Measurements from ENCODE around the gene KMT2B. TPM values are rescaled to one million over a fixed set of nuclear protein-coding genes. Genes with fewer than 3 reads are reported as not detected.

Gene KMT2B
- total and polyA plus RNA-seq, 9 of the 15 experiments (the other 6 are each of a cell fraction or from before 2014, with no cell fraction given), result 0.63 to 43.9 (median 8.1) TPM

GRCh38 chr19:35717665-35718344 lies at the start of gene KMT2B (continued):
- TF ChIP-seq CEBPZ (IDR thresholded peaks at IDR 0.05; ENCODE audit: borderline replicate concordance, low read depth, low read length), result no peak
- no peak for TF ChIP-seq CSDE1 (IDR thresholded peaks at IDR 0.05)
- TF ChIP-seq, protein P1, sequence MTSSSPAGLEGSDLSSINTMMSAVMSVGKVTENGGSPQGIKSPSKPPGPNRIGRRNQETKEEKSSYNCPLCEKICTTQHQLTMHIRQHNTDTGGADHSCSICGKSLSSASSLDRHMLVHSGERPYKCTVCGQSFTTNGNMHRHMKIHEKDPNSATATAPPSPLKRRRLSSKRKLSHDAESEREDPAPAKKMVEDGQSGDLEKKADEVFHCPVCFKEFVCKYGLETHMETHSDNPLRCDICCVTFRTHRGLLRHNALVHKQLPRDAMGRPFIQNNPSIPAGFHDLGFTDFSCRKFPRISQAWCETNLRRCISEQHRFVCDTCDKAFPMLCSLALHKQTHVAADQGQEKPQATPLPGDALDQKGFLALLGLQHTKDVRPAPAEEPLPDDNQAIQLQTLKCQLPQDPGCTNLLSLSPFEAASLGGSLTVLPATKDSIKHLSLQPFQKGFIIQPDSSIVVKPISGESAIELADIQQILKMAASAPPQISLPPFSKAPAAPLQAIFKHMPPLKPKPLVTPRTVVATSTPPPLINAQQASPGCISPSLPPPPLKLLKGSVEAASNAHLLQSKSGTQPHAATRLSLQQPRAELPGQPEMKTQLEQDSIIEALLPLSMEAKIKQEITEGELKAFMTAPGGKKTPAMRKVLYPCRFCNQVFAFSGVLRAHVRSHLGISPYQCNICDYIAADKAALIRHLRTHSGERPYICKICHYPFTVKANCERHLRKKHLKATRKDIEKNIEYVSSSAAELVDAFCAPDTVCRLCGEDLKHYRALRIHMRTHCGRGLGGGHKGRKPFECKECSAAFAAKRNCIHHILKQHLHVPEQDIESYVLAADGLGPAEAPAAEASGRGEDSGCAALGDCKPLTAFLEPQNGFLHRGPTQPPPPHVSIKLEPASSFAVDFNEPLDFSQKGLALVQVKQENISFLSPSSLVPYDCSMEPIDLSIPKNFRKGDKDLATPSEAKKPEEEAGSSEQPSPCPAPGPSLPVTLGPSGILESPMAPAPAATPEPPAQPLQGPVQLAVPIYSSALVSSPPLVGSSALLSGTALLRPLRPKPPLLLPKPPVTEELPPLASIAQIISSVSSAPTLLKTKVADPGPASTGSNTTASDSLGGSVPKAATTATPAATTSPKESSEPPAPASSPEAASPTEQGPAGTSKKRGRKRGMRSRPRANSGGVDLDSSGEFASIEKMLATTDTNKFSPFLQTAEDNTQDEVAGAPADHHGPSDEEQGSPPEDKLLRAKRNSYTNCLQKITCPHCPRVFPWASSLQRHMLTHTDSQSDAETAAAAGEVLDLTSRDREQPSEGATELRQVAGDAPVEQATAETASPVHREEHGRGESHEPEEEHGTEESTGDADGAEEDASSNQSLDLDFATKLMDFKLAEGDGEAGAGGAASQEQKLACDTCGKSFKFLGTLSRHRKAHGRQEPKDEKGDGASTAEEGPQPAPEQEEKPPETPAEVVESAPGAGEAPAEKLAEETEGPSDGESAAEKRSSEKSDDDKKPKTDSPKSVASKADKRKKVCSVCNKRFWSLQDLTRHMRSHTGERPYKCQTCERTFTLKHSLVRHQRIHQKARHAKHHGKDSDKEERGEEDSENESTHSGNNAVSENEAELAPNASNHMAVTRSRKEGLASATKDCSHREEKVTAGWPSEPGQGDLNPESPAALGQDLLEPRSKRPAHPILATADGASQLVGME (CRISPR knock-in tag; IDR thresholded peaks at IDR 0.05), result no peak
- no peak for TF ChIP-seq PML (IDR thresholded peaks at IDR 0.05; ENCODE audit: low read length)
- TF ChIP-seq ZEB2 (IDR thresholded peaks at IDR 0.05), result no peak
- no peak for TF ChIP-seq USF1 (CRISPR knock-in tag; IDR thresholded peaks at IDR 0.05)
- peak; percentile 74 for TF ChIP-seq HCFC1 (IDR thresholded peaks at IDR 0.05; ENCODE audit: low read depth, low read length)
- TF ChIP-seq PCBP1 (IDR thresholded peaks at IDR 0.05; ENCODE audit: low read depth, low read length, poor library complexity, severe bottlenecking), result peak; percentile 20
- TF ChIP-seq NCOA6 (IDR thresholded peaks at IDR 0.05), result no peak
- TF ChIP-seq, protein P2, sequence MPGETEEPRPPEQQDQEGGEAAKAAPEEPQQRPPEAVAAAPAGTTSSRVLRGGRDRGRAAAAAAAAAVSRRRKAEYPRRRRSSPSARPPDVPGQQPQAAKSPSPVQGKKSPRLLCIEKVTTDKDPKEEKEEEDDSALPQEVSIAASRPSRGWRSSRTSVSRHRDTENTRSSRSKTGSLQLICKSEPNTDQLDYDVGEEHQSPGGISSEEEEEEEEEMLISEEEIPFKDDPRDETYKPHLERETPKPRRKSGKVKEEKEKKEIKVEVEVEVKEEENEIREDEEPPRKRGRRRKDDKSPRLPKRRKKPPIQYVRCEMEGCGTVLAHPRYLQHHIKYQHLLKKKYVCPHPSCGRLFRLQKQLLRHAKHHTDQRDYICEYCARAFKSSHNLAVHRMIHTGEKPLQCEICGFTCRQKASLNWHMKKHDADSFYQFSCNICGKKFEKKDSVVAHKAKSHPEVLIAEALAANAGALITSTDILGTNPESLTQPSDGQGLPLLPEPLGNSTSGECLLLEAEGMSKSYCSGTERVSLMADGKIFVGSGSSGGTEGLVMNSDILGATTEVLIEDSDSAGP (CRISPR knock-in tag; IDR thresholded peaks at IDR 0.05), result no peak
- no peak for TF ChIP-seq CAMTA2 (CRISPR knock-in tag; conservative IDR thresholded peaks at IDR 0.05)
- no peak for TF ChIP-seq GTF2E2 (tag; IDR thresholded peaks at IDR 0.05)
- TF ChIP-seq SMARCE1 (IDR thresholded peaks at IDR 0.05), result no peak
- peak; percentile 88 for TF ChIP-seq CREM (IDR thresholded peaks at IDR 0.05; ENCODE audit: low read depth)

Measured in K562 (cell line).